NOMO-1 (cell line): ENCODE results near the gene AGO3.

Experiments used
- DNase-seq, 2 experiments: peaks; one replicate each; lab custom pipeline; 2025; ENCODE audit not compliant: unreplicated experiment in 2 of 2; lab: John Stamatoyannopoulos, UW

AGO3 gene

GRCh38 chr1:36118447-36119204 lies 187.7 kb downstream of the AGO3 start:
- DNase-seq, result no peak

- DNase-seq, result no peak
Observed at GRCh38 chr1:36119456-36119855, 188.6 kb downstream of the AGO3 start.
